HG02588 (cell line): ENCODE data around the gene RNF111.
"Not testable (repeated sequence)": the region's sequence is repeated elsewhere in the genome, so short reads cannot be mapped to it uniquely, and the experiment has no call there.

ENCODE experiments used
- ATAC-seq: cut with Tn5 transposase; IDR thresholded peaks from one replicate; pipeline ENCODE4 v1.9.1; 2021; ENCODE audit warnings: mild to moderate bottlenecking, moderate library complexity; ENCODE audit not compliant: unreplicated experiment

Gene RNF111

DNA sequence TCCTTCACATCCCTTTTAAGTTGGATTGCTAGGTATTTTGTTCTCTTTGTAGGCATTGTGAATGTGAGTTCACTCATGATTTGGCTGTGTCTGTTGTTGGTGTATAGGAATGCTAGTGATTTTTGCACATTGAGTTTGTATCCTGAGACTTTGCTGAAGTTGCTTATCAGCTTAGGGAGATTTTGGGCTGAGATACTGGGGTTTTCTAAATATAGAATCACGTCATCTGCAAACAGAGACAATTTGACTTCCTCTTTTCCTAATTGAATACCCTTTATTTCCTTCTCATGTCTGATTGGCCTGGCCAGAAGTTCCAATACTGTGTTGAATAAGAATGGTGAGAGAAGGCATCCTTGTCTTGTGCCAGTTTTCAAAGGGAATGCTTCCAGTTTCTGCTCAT lies 139.8 kb downstream of the RNF111 start:
- not testable (repeated sequence) for ATAC-seq

DNA sequence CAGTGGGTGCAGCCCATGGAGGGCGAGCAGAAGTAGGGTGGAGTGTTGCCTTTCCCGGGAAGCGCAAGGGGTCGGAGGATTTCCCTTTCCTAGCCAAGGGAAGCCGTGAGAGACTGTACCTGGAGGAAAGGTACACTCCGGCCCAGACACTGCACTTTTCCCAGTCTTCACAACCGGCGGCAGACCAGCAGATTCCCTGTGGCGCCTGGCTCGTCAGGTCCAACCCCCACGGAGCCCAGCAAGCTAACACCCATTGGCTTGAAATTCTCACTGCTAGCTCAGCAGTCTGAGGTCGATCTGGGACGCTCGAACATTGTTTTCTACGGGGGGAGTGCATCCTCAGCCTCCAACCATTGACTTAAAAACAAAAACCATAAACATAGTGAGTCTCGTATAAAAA lies 144.0 kb downstream of the RNF111 start:
- ATAC-seq: no peak

DNA sequence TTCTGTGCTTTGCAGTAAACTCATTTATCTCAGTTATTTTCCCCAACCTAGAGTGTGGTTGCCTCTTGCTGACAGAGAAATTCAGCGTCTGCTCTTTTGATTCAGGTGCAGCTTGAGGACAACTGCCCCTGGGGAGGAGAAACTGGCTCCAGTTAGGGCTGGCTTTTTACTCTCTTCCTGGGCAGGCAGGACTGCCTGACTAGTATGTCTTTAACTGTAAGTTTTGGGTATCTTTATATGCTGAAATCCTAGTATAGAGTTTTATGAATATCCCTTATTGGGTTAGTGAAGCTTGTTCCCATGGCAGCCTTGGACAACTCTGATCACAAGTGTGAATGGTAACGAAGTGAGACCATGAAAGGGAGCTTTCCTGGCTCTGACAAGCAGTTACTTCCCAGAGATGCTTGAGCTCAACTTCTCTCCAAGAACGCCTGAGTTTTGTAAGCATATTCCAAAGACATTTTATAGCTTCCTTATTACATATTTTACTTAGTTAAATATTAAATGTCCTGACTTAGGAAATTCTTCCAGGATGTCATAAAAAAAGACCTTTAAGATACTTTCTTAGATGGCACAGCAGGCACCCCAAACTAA lies 144.6 kb downstream of the RNF111 start:
- ATAC-seq: no peak

DNA sequence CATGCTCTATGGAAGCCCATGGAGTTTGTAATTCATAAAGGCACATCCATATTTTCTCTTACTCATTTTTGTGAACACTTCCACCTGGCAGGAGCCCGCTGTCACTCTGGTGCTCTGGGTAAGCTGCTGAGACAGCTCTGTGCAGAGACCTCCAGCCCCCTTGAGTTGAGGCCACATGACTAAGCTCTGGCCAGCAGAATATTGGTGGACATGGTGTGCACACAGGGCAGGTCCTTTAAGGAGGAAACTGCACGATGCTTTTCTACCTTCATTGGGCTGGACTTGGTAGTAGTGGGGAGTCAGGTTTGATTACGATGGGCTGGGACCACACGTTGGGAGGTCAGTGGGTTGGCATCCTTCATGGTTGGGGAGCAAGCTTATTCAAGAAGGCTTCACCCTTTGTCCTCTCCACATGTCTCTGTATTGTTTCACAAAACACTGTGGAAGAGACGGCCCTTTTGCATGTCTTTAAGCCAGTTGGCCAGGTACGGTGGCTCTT lies 146.5 kb downstream of the RNF111 start:
- no peak for ATAC-seq

DNA sequence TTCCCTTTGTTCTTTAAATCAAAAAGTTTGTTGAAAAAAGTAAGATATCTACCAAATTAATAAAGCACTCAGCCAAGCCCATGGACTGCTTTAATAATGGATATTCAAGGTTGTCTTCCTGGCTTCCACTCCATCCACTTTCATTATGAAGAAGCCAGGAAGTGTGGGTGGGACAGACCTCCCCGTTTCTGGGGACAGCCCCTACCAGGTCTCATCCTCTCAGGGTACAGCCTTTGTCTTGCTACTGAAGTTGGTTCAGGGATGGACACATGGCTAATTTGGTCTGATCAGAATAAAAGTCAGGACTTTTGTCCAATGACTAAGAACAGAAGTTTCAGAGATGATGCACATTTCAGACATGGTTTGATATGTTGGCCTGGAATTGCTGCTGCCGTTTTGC lies 150.1 kb downstream of the RNF111 start:
- no peak for ATAC-seq

DNA sequence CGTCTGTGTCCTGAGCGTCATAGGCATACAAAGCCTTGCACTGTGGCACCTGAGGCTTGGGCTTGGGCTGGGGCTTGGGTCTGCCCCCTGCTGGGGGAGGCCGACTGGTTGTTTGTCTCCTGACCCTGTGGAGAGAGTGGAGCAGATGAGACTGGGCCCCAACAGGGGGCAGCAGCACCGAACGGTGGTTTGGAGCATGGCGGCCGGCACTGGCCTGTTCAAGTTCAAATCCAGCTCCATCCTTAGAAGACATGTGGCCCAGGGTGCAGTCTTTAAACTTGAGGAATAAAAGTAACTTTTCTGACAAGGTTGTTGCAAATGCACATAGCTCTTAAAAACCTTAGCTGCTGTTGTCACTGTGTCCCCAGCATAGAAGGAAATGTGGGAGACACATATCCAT lies 150.8 kb downstream of the RNF111 start:
- ATAC-seq: no peak

DNA sequence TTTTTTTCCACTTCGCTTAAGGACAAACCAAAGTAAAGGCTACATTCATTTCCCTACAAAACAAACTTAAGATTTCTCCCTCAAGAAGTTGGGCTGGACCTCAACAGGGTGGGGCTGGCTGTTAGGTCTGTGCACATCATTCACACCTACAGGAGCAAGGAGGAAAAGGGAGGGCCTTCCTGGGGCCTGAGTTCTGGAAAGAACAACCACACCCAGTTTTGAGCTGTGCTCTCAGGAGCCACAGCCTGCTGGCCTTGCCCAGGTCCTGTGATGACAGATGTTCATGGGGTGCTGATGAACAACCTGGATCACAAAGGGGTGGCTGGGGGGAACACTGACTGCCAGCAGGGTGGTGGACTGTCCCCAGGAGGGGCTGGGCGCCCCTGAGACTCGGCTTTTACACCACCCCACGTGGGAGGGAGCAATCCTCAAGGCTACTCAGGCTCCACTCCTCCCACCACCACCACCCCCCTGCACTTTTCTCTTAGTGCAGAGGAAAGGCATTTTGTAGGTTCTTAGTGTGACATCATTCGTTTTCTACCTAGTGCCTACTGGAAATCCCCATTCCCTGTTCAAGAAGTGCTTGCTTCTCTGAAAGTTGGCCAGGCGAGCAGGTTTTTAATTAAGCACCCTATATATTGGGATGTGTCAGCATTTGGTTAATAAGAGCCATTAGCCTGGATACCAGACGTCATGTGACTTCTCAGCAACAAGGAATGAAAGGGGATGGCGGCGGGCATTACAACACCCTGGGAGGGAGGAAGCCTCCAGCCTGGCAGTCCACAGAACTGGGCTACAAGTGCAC lies 153.2 kb downstream of the RNF111 start:
- ATAC-seq: no peak

DNA sequence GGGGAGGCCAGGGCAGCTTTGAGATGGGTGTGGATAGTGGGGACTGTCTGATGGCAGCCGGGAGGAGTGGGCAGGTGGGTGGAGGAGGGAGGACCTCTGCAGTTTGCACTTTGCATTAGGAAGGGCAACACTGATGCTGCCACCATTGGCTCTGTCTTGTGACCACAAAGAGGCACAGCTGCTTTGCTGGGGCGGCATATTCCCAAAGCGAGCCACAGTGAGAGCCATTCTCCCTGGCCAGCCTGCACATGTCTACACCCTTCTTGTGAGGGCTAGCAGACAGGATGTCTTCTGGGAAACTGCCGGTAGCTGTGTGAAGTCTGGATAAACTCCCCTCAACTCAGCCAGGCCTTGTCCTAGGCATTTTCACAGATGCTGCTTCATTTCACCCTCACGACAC lies 155.8 kb downstream of the RNF111 start:
- no peak for ATAC-seq

DNA sequence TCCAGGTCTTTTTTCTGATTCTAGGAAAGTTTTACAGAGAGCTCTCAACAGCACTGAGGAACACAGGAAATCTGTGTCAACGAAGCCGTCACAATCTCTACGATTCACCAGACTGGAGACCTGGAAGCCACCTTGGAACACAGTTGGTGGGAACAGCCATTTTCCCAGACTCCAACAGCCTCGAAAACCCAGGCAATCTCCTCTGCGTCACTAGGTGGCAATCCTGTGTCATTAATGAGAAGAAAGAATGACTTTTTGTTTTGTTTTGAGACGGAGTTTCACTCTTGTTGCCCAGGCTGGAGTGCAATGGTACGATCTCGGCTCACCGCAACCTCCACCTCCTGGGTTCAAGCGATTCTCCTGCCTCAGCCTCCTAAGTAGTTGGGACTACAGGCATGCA lies 157.1 kb downstream of the RNF111 start:
- not testable (repeated sequence) for ATAC-seq
